NAMALWA (cell line): ENCODE data around the gene PTGES.
"Not testable (repeated sequence)": the region's sequence is repeated elsewhere in the genome, so short reads cannot be mapped to it uniquely, and the experiment has no call there.

Experiments used
- DNase-seq: peaks from one replicate; pipeline ENCODE4 v3.0.0-alpha.2; 2015; ENCODE audit warnings: low spot score

PTGES gene

DNA sequence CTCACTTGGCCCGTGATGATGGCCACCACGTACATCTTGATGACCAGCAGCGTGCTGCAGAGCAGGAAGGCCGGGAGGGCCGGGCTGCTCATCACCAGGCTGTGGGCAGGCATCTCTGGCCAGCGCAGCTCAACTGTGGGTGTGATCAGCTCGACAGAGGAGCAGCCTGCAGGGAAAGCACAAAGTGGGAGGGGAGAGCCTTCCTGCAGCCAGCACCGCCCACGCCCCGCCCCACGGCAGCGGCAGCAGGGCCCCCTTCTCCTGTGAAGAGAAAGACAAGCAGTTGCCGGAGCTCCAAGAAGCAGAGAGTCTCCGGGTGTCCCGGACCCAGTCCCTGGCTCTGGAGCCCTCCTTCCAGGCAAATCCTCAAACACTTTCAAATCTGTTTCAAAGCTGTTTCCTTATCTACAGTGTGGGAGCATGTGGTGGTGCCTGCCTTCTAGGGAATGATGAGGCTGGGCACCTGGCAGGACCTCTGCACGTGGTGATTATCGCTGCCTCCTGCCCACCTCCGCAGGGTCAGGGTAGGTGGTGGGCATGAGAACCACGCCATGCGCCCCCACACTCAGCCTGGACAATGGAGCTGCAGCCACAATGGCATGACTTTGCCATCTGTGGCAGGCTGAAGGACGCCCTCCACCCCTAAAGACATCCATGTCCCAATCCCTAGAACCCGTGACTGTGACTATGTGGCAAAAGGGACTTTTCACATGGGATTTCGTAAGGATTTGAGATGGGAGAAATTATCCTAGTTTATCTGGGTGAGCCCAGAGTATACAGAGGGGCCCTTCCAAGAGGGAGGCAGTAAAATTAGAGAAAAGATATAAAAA, at the start of gene PTGES:
Gene PTGES (minus strand): TSS at position 143 of the 830 bp plus-strand sequence. CDS start 30 bp downstream, at position 113.
- DNase-seq: peak; percentile 44

GRCh38 chr9:129801504-129801903, 48.7 kb upstream of the PTGES start:
- no peak for DNase-seq

GRCh38 chr9:129798973-129799372, 46.1 kb upstream of the PTGES start:
- no peak for DNase-seq

GRCh38 chr9:129796029-129796428, 43.2 kb upstream of the PTGES start:
- not testable (repeated sequence) for DNase-seq

GRCh38 chr9:129794549-129794948, 41.7 kb upstream of the PTGES start:
- DNase-seq: no peak

GRCh38 chr9:129786481-129786880, 33.6 kb upstream of the PTGES start:
- DNase-seq: no peak

GRCh38 chr9:129785866-129786265, 33.0 kb upstream of the PTGES start:
- DNase-seq: no peak

DNA sequence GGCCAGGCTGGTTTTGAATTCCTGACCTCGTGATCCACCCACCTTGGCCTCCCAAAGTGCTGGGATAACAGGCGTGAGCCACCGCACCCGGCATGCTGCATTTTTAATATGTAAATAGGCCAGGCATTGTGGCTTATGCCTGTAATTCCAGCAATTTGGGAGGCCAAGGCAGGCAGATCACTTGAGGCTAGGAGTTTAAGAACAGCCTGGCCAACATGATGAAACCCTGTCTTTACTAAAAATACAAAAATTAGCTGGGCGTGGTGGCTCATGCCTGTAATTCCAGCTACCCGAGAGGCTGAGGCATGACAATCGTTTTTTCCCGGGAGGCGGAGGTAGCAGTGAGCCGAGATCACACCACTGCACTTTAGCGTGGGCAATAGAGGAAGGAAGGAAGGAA, 32.1 kb upstream of the PTGES start:
- DNase-seq: not testable (repeated sequence)

- peak; percentile 85 for DNase-seq
Measured at GRCh38 chr9:129783516-129784361, 30.9 kb upstream of the PTGES start.

- DNase-seq: no peak
Measured at GRCh38 chr9:129781981-129782380, 29.1 kb upstream of the PTGES start.

DNA sequence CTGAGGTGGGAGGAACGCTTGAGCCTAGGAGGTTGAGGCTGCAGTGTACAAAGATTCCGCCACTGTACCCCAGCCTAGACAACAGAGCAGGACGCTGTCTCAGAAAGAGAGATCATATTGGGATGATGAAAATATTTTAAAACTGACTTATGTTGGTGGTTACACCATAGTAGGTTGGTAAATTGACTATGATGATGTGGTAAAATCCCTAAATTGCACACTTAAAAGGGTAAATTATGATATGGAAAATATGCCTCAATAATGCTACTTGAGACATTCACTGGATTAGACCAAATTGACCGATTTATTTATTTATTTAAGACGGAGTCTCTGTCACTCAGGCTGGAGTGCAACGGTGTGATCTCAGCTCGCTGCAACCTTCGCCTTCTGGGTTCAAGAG, 28.3 kb upstream of the PTGES start:
- no peak for DNase-seq

DNA sequence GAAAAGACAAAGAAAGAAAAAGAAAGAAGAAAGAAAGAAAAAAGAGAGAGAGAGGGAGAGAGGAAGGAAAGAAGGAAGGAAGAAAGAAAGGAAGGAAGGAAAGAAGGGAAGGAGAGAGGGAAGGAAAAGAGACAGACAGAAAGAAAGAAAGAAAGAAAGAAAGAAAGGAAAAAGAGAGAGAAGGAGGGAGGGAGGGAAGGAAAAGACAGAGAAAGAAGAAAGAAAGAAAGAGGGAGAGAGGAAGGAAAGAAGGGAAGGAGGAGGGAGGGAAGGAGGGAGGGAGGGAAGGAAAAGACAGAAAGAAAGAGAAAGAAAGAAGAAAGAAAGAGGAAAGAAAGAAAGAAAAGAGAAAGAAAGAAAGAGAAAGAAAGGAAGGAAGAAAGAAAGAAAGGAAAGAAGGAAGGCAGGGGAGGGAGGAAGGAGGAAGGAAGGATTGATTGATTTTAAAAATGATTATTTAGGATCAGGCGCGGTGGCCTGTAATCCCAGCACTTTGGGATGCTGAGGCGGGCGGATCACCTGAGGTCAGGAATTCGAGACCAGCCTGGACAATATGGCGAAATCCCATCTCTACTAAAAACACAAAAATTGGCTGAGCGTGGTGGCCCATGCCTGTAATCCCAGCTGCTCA, 26.8 kb upstream of the PTGES start:
- DNase-seq: no peak

- no peak for DNase-seq
Measured at GRCh38 chr9:129778469-129778868, 25.6 kb upstream of the PTGES start.

DNA sequence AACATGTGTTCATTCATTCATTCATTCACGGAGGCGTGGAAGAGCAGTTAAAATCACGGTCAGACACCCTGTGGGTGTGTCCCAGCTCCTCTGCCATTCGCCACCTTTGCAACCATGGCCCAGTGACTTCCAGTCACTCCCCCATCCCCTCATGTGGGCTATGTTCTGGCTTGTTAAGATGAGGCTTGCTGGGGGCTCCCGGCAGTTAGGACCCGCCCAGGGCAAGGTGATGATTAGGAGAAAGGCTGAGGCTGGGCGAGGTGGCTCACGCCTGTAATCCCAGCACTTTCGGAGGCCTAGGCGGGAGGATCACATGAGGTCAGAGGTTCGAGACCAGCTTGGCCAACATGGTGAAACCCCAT, 24.9 kb upstream of the PTGES start:
- no peak for DNase-seq

DNA sequence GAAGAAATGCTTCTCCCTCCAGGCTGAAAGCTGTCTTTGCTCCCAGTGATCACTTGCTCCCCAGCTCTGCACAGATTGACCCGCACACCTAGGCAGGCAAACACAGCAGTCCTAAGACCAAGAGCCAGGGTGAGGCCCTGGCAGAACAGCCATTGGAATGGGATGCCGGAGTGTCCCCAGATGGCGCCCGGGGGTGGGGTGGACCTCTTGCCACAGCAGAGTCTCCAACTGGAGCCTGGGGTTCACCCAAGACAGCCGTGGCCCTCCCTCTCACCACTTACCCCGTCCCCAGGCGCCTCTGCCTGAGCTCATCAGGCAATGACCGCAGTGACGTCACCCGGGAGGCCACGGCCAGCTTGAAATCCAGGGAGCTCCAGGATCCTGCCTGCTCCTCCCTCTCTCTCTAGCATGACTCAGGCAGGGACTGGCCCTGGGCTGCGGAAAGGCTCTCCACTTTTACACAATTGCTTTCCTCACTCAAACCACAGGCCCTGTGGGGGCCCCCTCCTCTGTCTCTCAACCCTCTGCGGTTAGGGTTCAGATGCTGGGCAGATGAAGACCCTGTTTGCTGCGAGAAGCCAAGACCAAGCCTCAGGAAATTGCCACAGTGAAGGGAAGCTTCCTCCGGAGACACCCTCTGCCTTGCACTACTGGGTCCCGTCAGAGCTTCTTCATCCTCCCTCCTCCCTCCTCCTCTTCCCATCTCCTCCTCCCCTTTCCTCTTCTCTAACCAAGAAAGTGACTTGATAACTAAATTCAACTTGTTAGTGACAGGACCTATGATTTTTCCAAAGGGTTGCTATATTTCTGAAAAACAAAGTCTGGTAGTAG, 24.3 kb upstream of the PTGES start:
- no peak for DNase-seq

- DNase-seq: no peak
Measured at GRCh38 chr9:129776566-129776937, 23.7 kb upstream of the PTGES start.

DNA sequence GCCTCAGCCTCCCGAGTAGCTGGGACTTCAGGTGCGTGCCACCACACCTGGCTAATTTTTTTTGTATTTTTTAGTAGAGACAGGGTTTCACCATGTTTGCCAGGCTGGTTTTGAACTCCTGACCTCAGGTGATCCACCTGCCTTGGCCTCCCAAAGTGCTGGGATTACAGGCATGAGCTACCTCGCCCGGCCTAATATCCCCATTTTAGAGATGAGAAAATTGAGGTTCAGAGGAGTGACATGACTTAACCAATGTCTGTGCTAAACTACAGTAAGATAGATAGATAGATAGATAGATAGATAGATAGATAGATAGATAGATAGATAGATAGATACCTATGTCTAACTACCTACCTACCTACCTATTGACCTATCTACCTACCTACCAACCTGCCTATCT, 23.3 kb upstream of the PTGES start:
- not testable (repeated sequence) for DNase-seq

DNA sequence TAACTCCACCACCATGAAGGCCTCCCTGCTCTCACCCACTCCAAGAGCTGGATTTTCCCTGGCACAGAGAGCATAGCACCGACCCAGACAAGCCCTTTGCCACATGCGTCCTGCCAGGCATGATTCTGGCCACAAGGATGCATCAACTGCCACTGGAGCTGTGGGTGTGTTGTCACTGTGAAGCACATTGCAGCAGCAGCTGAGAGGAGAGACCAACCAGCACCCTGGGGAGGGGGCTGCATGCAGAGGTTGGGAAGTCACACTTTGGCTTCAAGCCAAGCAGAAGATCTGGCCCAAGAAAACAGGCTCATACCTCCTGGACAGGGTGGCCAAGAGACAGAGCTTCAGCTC, 22.6 kb upstream of the PTGES start:
- no peak for DNase-seq

- no peak for DNase-seq
Measured at GRCh38 chr9:129774791-129775447, 22.1 kb upstream of the PTGES start.

- no peak for DNase-seq
Measured at GRCh38 chr9:129773262-129774048, 20.6 kb upstream of the PTGES start.

DNA sequence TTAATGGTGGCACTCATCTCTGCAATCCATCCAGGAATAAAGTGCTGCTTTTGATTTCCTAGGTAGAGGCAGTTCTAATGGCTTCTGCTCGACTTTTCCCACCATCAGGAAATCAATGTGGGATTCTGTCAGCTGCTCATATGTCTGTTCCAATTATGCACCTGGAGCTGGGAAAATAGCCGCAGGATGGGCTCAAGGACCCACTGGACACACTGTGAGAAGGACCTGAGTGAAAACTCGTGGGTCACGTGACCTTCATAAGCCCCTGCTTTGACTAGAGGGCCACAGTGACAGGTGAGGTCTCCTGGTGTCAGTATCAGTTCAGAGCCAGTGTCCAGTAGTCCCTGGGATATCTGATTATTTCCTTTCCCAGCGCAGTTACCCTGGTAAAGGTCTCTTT, 17.9 kb upstream of the PTGES start:
- DNase-seq: no peak
